CD14-positive monocyte (primary cell): ENCODE data around the gene AMER3. TPM values are rescaled to one million over a fixed set of nuclear protein-coding genes. Genes with fewer than 3 reads are reported as not detected.

Experiments used
- DNase-seq, 3 donors: peaks; one replicate each; pipeline ENCODE4 v3.0.0-alpha.2; 2011 to 2022
- H2AFZ ChIP-seq: 2 replicates; pipeline ENCODE4 v1.6.0; 2012; ENCODE audit warnings: mild to moderate bottlenecking, low read depth, low read length, inconsistent platforms; ENCODE audit not compliant: insufficient read depth, poor library complexity, severe bottlenecking
- H3K27ac ChIP-seq, 2 donors: 1 replicate in 1 of 2; 2 replicates in 1 of 2; pipeline ENCODE4 v1.5.1; 2012 to 2013; ENCODE audit warnings: low read length in 2 of 2, control low read depth in 1 of 2, inconsistent platforms in 1 of 2, low read depth in 1 of 2, mild to moderate bottlenecking in 1 of 2
- H3K27me3 ChIP-seq, 2 donors: one replicate each; pipeline versions ENCODE4 v1.6.0 to v1.6.1; 2011 to 2013; ENCODE audit warnings: low read length in 2 of 2; ENCODE audit not compliant: control insufficient read depth in 2 of 2, insufficient read depth in 2 of 2
- H3K36me3 ChIP-seq, 2 donors: replicated peaks in 1 of 2; 1 replicate in 1 of 2; 2 replicates in 1 of 2; pipeline versions ENCODE4 v1.5.1 to v1.6.1; 2012 to 2013; ENCODE audit warnings: low read length in 2 of 2, control low read depth in 1 of 2, inconsistent platforms in 1 of 2, mild to moderate bottlenecking in 1 of 2; ENCODE audit not compliant: insufficient read depth in 2 of 2, control insufficient read depth in 1 of 2
- H3K4me1 ChIP-seq, 2 donors: 1 replicate in 1 of 2; 2 replicates in 1 of 2; pipeline versions ENCODE4 v1.5.1 to v1.6.1; 2012 to 2013; ENCODE audit warnings: low read length in 2 of 2, control low read depth in 1 of 2, inconsistent platforms in 1 of 2, mild to moderate bottlenecking in 1 of 2, moderate library complexity in 1 of 2; ENCODE audit not compliant: insufficient read depth in 2 of 2, control insufficient read depth in 1 of 2
- H3K4me2 ChIP-seq: replicated peaks from 2 replicates; pipeline ENCODE3; 2012; ENCODE audit warnings: low read length, moderate library complexity, mild to moderate bottlenecking; ENCODE audit not compliant: poor library complexity, severe bottlenecking; ENCODE audit errors: extremely low read depth
- H3K4me3 ChIP-seq, 3 experiments: fragments of 200-600 bp in 1 of 3; sonication (generic) in 1 of 3; replicated peaks in 1 of 3; 1 replicate in 2 of 3; 2 replicates in 1 of 3; pipeline ENCODE4 v1.5.1; 2011 to 2013; ENCODE audit warnings: low read length in 3 of 3, mild to moderate bottlenecking in 3 of 3, control low read depth in 2 of 3, low read depth in 2 of 3, inconsistent platforms in 1 of 3, moderate library complexity in 1 of 3
- H3K79me2 ChIP-seq: 2 replicates; pipeline ENCODE4 v1.6.0; 2012; ENCODE audit warnings: mild to moderate bottlenecking, control low read depth, inconsistent platforms, low read length, moderate library complexity; ENCODE audit not compliant: insufficient read depth
- H3K9ac ChIP-seq: 2 replicates; pipeline ENCODE4 v1.6.0; 2017; ENCODE audit warnings: low read length, mild to moderate bottlenecking; ENCODE audit not compliant: insufficient read depth, poor library complexity, severe bottlenecking
- H3K9me3 ChIP-seq, 2 donors: replicated peaks in 1 of 2; 1 replicate in 1 of 2; 2 replicates in 1 of 2; pipeline versions ENCODE4 v1.5.1 to v1.6.1; 2012 to 2013; ENCODE audit warnings: low read length in 2 of 2, control low read depth in 1 of 2; ENCODE audit not compliant: control insufficient read depth in 1 of 2, insufficient read depth in 1 of 2
- H4K20me1 ChIP-seq: 2 replicates; pipeline ENCODE4 v1.6.0; 2012; ENCODE audit warnings: mild to moderate bottlenecking, low read length, control low read depth, moderate library complexity; ENCODE audit not compliant: insufficient read depth
- H3K27ac Mint-ChIP-seq, 7 donors: one replicate each; pipeline ENCODE4 v1.8.0; 2020; ENCODE audit warnings: mild to moderate bottlenecking in 7 of 7, mixed read lengths in 7 of 7, moderate library complexity in 6 of 7, inconsistent platforms in 2 of 7
- H3K27me3 Mint-ChIP-seq, 3 donors: one replicate each; pipeline ENCODE4 v1.8.0; 2021 to 2022; ENCODE audit warnings: low read depth in 3 of 3, mild to moderate bottlenecking in 3 of 3, mixed read lengths in 3 of 3, moderate library complexity in 3 of 3, inconsistent platforms in 1 of 3
- H3K36me3 Mint-ChIP-seq, 2 donors: one replicate each; pipeline ENCODE4 v1.8.0; 2020; ENCODE audit warnings: mixed read lengths in 2 of 2, inconsistent platforms in 1 of 2, mild to moderate bottlenecking in 1 of 2
- H3K4me1 Mint-ChIP-seq: one replicate; pipeline ENCODE4 v1.8.0; 2020; ENCODE audit warnings: mild to moderate bottlenecking, mixed read lengths
- H3K4me3 Mint-ChIP-seq, 2 donors: one replicate each; pipeline ENCODE4 v1.8.0; 2020; ENCODE audit warnings: mild to moderate bottlenecking in 2 of 2, mixed read lengths in 2 of 2, moderate library complexity in 1 of 2
- H3K9me3 Mint-ChIP-seq, 7 donors: one replicate each; pipeline ENCODE4 v1.8.0; 2020 to 2022; ENCODE audit warnings: mixed read lengths in 7 of 7, mild to moderate bottlenecking in 6 of 7, moderate library complexity in 6 of 7, inconsistent platforms in 2 of 7
- WGBS: methylation state at CpG from one replicate; pipeline ENCODE4 v1.1.5; 2013; ENCODE audit warnings: missing lambda C conversion rate; ENCODE audit not compliant: insufficient coverage; 5-methylcytosine and 5-hydroxymethylcytosine counted together
- intact Hi-C, 2 donors: fragments of 100-400 bp; cut with micrococcal nuclease; formaldehyde crosslinking; loops; one replicate each; pipeline versions ENCODE4 v1.15.0 to v1.15.1; 2023
- polyA plus RNA-seq, 3 donors: library from polyadenylated mRNA; depleted of rRNA in 1 of 3; unstranded in 2 of 3; stranded (reverse) in 1 of 3; fragments of 300-500 nt in 2 of 3; fragments of >200 nt in 1 of 3; fragmentation: Illumina TruSeq in 2 of 3; gene quantifications; 1 replicate in 2 of 3; 2 replicates in 1 of 3; pipeline ENCODE4 v1.2.3, GENCODE V29; 2012 to 2021
- TF ChIP-seq, protein P1 (sequence below): fragments of 200-600 bp; IDR thresholded peaks from one replicate; pipeline ENCODE4 v1.8.0; 2022; ENCODE audit warnings: antibody characterized with exemption, mild to moderate bottlenecking

Gene AMER3
- polyA plus RNA-seq, 3 donors, result not detected

DNA sequence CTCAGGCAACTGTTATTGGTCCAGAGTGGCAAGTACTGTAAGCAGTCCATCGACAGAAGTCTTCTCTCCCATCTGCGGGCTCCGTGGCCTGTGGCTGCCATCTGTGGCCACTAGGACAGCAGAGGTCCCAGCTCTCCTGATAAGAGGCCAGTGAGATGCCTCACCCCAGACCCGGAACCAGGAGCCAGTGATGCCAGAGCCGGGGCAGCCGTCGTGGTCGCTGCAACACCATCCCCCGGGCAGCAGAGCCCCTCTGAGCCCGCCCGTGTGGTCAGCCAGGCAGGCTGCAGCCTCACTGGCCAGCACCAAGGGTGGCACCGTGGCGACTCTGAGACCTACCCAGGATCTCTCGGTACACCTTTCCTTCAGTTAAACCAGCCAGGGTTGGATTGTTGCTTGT is 17.7 kb upstream of the AMER3 start:
- no peaks in the 10 kb centered on the region for H3K36me3 Mint-ChIP-seq
- no peaks in the 10 kb centered on the region for H3K27me3 ChIP-seq
- H3K4me2 ChIP-seq, result no peak overlapping the region
- H3K4me1 ChIP-seq, result no peaks in the 10 kb centered on the region
- no peak overlapping the region for H3K27ac ChIP-seq
- peaks cover 0 to 5% (median 0%) of the 10 kb centered on the region in 7 donors for H3K9me3 Mint-ChIP-seq
- H3K4me3 ChIP-seq, result no peak overlapping the region
- WGBS, result 97% methylated on average over 11 of the region's 14 CpGs
- H3K4me3 Mint-ChIP-seq, result no peak overlapping the region
- H3K9ac ChIP-seq, result no peak overlapping the region
- no peaks in the 10 kb centered on the region for H3K36me3 ChIP-seq
- no peak overlapping the region for H3K27ac Mint-ChIP-seq
- H2AFZ ChIP-seq, result no peak overlapping the region
- intact Hi-C loops, result no loop called here
- TF ChIP-seq, protein P1, sequence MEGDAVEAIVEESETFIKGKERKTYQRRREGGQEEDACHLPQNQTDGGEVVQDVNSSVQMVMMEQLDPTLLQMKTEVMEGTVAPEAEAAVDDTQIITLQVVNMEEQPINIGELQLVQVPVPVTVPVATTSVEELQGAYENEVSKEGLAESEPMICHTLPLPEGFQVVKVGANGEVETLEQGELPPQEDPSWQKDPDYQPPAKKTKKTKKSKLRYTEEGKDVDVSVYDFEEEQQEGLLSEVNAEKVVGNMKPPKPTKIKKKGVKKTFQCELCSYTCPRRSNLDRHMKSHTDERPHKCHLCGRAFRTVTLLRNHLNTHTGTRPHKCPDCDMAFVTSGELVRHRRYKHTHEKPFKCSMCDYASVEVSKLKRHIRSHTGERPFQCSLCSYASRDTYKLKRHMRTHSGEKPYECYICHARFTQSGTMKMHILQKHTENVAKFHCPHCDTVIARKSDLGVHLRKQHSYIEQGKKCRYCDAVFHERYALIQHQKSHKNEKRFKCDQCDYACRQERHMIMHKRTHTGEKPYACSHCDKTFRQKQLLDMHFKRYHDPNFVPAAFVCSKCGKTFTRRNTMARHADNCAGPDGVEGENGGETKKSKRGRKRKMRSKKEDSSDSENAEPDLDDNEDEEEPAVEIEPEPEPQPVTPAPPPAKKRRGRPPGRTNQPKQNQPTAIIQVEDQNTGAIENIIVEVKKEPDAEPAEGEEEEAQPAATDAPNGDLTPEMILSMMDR, result no peak
- peaks cover 6 to 16% (median 11%) of the 10 kb centered on the region in 3 donors for H3K27me3 Mint-ChIP-seq
- no peaks in the 10 kb centered on the region for H4K20me1 ChIP-seq
- no peaks in the 10 kb centered on the region for H3K4me1 Mint-ChIP-seq
- no peaks in the 10 kb centered on the region for H3K9me3 ChIP-seq
- H3K79me2 ChIP-seq, result no peaks in the 10 kb centered on the region
- no peak for DNase-seq

DNA sequence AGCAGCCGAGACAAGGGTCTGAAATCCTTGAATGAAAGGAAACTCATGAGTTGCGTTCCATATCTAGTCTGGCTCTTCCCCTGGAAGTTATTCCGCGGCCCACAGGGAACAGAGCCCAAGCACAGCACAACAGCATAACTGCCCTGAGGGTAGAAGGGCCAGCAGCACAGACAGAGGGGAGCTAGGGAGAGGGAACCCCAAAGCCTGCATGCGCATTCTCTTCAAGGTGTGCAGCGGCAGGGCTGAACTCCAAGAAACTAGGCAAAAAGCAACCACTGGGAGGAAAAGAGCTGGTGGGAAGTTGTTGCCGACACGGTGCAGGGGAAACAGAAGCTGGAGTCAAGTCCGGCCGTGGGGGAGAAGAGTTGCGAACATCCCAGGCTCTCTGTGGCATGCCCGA is 14.7 kb upstream of the AMER3 start:
- no peak overlapping the region for H2AFZ ChIP-seq
- no peaks in the 10 kb centered on the region for H3K36me3 ChIP-seq
- WGBS, result 82% methylated on average over 12 of the region's 12 CpGs
- DNase-seq, result no peak
- H3K9me3 ChIP-seq, result no peaks in the 10 kb centered on the region
- H3K4me1 ChIP-seq, result no peaks in the 10 kb centered on the region
- Mint-ChIP-seq H3K27ac (peak overlapping the region in 1 of 7 donors; percentile 30), H3K9me3 (peaks cover 0 to 5% (median 2%) of the 10 kb centered on the region in 7 donors), H3K36me3 (no peaks in the 10 kb centered on the region), H3K4me1 (no peaks in the 10 kb centered on the region), H3K27me3 (peaks cover 13 to 15% (median 14%) of the 10 kb centered on the region in 3 donors), H3K4me3 (no peak overlapping the region)
- peaks cover 0 to 2% of the 10 kb centered on the region in 2 donors for H3K27me3 ChIP-seq
- TF ChIP-seq, protein P1, result no peak
- no peaks in the 10 kb centered on the region for H4K20me1 ChIP-seq
- H3K4me3 ChIP-seq, result no peak overlapping the region
- H3K79me2 ChIP-seq, result no peaks in the 10 kb centered on the region
- H3K4me2 ChIP-seq, result no peak overlapping the region
- no peak overlapping the region for H3K9ac ChIP-seq
- intact Hi-C loops, result no loop called here
- H3K27ac ChIP-seq, result no peak overlapping the region
